RWPE1 (cell line): Measurements from ENCODE around the gene SLCO4A1.
A peak's percentile ranks its signal among the peaks of the same experiment; 100 is the strongest.

Experiments used
- CTCF ChIA-PET: fragments of 350-600 bp; sonication (Branson Sonifier 250); formaldehyde crosslinking; extraction: SDS; loops from one replicate; lab custom pipeline; 2021; lab: Yijun Ruan, JAX
- POLR2A ChIA-PET: fragments of 400-600 bp; formaldehyde crosslinking; extraction: SDS; loops from one replicate; lab custom pipeline; 2020; ENCODE audit warnings: antibody characterized with exemption; ENCODE audit not compliant: low non-redundant PET; lab: Yijun Ruan, JAX
- DNase-seq: peaks from one replicate; pipeline ENCODE4 v3.0.0; 2012; ENCODE audit warnings: low spot score
- H3K27ac ChIP-seq: fragments of 450-650 bp; 2 replicates; pipeline ENCODE4 v1.5.1; 2017
- TF ChIP-seq, protein P1 (sequence below): fragments of 450-650 bp; conservative IDR thresholded peaks from 2 replicates; pipeline ENCODE4 v1.5.1; 2017; ENCODE audit warnings: low read depth, mild to moderate bottlenecking

The SLCO4A1 gene

GRCh38 chr20:62702895-62703852 lies 60.9 kb downstream of the SLCO4A1 start:
- ChIA-PET POLR2A (interaction anchor here (0.5 kb wide), 1 partner anchor 86 kb away, joined by 3 read pairs; no protein-coding TSS in a partner anchor), CTCF (interaction anchor here (0.5 to 5.6 kb wide), 21 partner anchors 9 to 867 kb away, joined by 3 to 63 read pairs (median 3); no protein-coding TSS in a partner anchor)
- TF ChIP-seq, protein P1, sequence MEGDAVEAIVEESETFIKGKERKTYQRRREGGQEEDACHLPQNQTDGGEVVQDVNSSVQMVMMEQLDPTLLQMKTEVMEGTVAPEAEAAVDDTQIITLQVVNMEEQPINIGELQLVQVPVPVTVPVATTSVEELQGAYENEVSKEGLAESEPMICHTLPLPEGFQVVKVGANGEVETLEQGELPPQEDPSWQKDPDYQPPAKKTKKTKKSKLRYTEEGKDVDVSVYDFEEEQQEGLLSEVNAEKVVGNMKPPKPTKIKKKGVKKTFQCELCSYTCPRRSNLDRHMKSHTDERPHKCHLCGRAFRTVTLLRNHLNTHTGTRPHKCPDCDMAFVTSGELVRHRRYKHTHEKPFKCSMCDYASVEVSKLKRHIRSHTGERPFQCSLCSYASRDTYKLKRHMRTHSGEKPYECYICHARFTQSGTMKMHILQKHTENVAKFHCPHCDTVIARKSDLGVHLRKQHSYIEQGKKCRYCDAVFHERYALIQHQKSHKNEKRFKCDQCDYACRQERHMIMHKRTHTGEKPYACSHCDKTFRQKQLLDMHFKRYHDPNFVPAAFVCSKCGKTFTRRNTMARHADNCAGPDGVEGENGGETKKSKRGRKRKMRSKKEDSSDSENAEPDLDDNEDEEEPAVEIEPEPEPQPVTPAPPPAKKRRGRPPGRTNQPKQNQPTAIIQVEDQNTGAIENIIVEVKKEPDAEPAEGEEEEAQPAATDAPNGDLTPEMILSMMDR, result peak; percentile 83
- H3K27ac ChIP-seq, result peak overlapping the region; percentile 96
- DNase-seq, result peak; percentile 99

- ChIA-PET POLR2A (interaction anchor here (0.6 kb wide), 1 partner anchor 101 kb away, joined by 6 read pairs; no protein-coding TSS in a partner anchor), CTCF (interaction anchor here (0.6 to 5.6 kb wide), 14 partner anchors 10 to 170 kb away, joined by 3 to 63 read pairs (median 3); no protein-coding TSS in a partner anchor)
- no peak for DNase-seq
- H3K27ac ChIP-seq, result peak overlapping the region; percentile 96
- TF ChIP-seq, protein P1, result no peak
These were observed 61.5 kb downstream of the SLCO4A1 start for GRCh38 chr20:62703853-62704228.

DNA sequence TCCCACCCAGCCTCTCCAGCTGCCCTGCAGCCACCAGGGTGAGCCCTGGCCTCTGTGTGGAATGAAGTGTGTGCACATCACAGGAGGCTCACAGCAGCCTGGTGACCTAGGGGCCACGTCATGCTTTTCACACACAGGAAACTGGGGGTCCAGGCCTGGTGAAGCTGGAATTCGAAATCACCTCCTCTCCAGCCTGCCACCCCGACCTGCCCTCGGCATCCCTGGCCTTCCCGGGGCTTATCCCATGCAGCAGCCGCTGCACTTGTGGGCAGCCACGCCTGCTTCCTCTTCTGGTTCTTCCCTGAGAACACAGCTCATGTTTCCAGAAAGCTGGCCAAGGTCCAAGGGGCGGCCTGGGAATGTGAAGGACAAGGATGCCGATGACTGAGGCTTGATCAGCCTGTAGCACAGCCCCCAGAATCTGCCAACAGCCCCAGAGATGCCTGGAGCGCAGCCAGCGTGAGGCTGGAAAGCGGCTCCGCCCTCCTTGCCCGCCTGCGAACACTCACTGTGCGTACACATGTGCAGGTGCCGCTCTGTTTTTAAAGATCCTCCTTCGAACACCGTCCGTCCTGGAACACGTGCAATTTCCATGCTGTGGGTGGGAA lies 62.1 kb downstream of the SLCO4A1 start:
- H3K27ac ChIP-seq, result peak overlapping the region; percentile 96
- DNase-seq, result peak; percentile 99
- CTCF ChIA-PET, result interaction anchor here (0.6 to 5.6 kb wide), 9 partner anchors 10 to 140 kb away, joined by 3 to 63 read pairs (median 3); no protein-coding TSS in a partner anchor
- TF ChIP-seq, protein P1, result no peak
- POLR2A ChIA-PET, result interaction anchor here (0.6 kb wide), 1 partner anchor 102 kb away, joined by 6 read pairs; no protein-coding TSS in a partner anchor

GRCh38 chr20:62705627-62706026 lies 63.3 kb downstream of the SLCO4A1 start:
- peak overlapping the region; percentile 96 for H3K27ac ChIP-seq
- DNase-seq, result peak; percentile 82
- ChIA-PET CTCF (interaction anchor here (0.6 to 1.3 kb wide), 5 partner anchors 16 to 86 kb away, joined by 3 to 5 read pairs (median 3); no protein-coding TSS in a partner anchor), POLR2A (no interaction called here)
- TF ChIP-seq, protein P1, result no peak

DNA sequence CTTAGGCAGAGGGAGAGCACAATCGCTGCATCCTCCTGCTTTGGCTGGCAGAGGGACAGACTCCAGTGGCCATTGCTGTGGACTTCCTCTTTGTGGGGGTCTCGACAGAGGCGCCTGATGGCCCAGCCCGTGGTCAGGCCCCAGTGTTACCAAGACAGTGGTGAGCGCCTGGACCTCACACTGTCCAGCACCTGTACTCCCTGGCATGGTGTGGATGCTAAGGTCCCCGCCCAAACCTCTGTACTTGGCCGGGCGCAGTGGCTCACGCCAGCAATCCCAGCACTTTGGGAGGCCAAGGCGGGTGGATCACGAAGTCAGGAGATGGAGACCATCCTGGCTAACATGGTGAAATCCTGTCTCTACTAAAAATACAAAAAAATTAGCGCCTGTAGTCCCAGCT lies 64.0 kb downstream of the SLCO4A1 start:
- TF ChIP-seq, protein P1, result no peak
- peak overlapping the region; percentile 96 for H3K27ac ChIP-seq
- DNase-seq, result no peak
- POLR2A ChIA-PET, result no interaction called here
- CTCF ChIA-PET, result interaction anchor here (0.6 to 1.3 kb wide), 6 partner anchors 17 to 102 kb away, joined by 3 to 5 read pairs (median 3); no protein-coding TSS in a partner anchor

DNA sequence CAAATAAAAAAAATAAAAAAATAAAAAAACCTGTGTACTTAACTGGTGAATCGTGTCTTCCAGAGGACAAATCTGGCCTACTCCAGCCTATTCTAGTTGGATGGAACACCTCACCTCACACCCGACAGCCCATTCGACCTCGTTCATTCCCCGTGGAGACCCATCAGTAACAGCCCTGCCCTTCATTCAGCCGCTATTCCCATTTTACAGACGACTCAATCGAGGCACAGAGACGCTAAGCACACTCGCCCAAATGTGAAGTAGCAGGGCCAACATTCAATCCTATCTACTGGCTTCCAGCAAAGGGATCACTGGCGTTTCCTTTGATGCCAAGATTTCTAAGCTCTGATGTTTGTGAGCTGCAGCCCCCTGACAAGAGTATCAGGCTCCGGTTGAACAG lies 64.6 kb downstream of the SLCO4A1 start:
- CTCF ChIA-PET, result interaction anchor here (0.5 to 3.0 kb wide), 9 partner anchors 10 to 280 kb away, joined by 3 to 29 read pairs (median 4); no protein-coding TSS in a partner anchor

More for the DNA sequence above, 64.6 kb downstream of the SLCO4A1 start:
- TF ChIP-seq, protein P1, result no peak
- POLR2A ChIA-PET, result no interaction called here
- DNase-seq, result no peak
- peak overlapping the region; percentile 96 for H3K27ac ChIP-seq
